Astrocyte (in vitro differentiated cells and primary cell): ENCODE data around the gene SRP9. TPM values are rescaled to one million over a fixed set of nuclear protein-coding genes. Genes with fewer than 3 reads are reported as not detected.

Source experiments
- DNase-seq: peaks from one replicate; pipeline ENCODE4 v3.0.0-alpha.2; 2010; ENCODE audit warnings: low read depth
- FAIRE-seq: peaks from 2 replicates; lab custom pipeline; 2011; peaks lifted over from hg19 to GRCh38; lab: Jason Lieb, UNC
- H2AFZ ChIP-seq: 2 replicates; pipeline ENCODE4 v1.6.0; 2012; ENCODE audit warnings: low read depth, low read length, inconsistent platforms
- H3K27ac ChIP-seq: 2 replicates; pipeline ENCODE4 v1.5.1; 2011; ENCODE audit warnings: low read depth, low read length, inconsistent platforms
- H3K27me3 ChIP-seq: 2 replicates; pipeline ENCODE4 v1.6.0; 2011; ENCODE audit warnings: low read length, inconsistent platforms; ENCODE audit not compliant: insufficient read depth
- H3K36me3 ChIP-seq: 2 replicates; pipeline ENCODE4 v1.5.1; 2011; ENCODE audit warnings: low read length, inconsistent platforms; ENCODE audit not compliant: insufficient read depth
- H3K4me1 ChIP-seq: 2 replicates; pipeline ENCODE4 v1.5.1; 2011; ENCODE audit warnings: low read length, inconsistent platforms; ENCODE audit not compliant: insufficient read depth
- H3K4me2 ChIP-seq: 2 replicates; pipeline ENCODE4 v1.6.0; 2012; ENCODE audit warnings: low read length, inconsistent platforms
- H3K4me3 ChIP-seq: 2 replicates; pipeline ENCODE4 v1.5.1; 2011; ENCODE audit warnings: low read depth, mild to moderate bottlenecking, low read length, inconsistent platforms; ENCODE audit not compliant: insufficient read depth
- H3K79me2 ChIP-seq: 2 replicates; pipeline ENCODE4 v1.6.0; 2012; ENCODE audit warnings: mild to moderate bottlenecking, low read length, inconsistent platforms; ENCODE audit not compliant: insufficient read depth
- H3K9ac ChIP-seq: 2 replicates; pipeline ENCODE4 v1.6.0; 2012; ENCODE audit warnings: mild to moderate bottlenecking, low read length, inconsistent platforms
- H3K9me3 ChIP-seq: 2 replicates; pipeline ENCODE4 v1.5.1; 2012; ENCODE audit warnings: low read depth, mild to moderate bottlenecking, low read length, inconsistent platforms; ENCODE audit not compliant: insufficient read depth
- H4K20me1 ChIP-seq: 2 replicates; pipeline ENCODE4 v1.6.0; 2012; ENCODE audit warnings: low read length, inconsistent platforms; ENCODE audit not compliant: insufficient read depth
- H3K27ac Mint-ChIP-seq: one replicate; pipeline ENCODE4 v1.8.0; 2021; ENCODE audit warnings: mild to moderate bottlenecking, mixed read lengths; ENCODE audit not compliant: unreplicated experiment
- H3K27me3 Mint-ChIP-seq: one replicate; pipeline ENCODE4 v1.8.0; 2021; ENCODE audit warnings: low read depth, mixed read lengths; ENCODE audit not compliant: unreplicated experiment
- H3K36me3 Mint-ChIP-seq: one replicate; pipeline ENCODE4 v1.8.0; 2021; ENCODE audit warnings: low read depth, mixed read lengths; ENCODE audit not compliant: unreplicated experiment
- H3K4me1 Mint-ChIP-seq: one replicate; pipeline ENCODE4 v1.8.0; 2021; ENCODE audit warnings: low read depth, mixed read lengths; ENCODE audit not compliant: unreplicated experiment
- H3K4me3 Mint-ChIP-seq: one replicate; pipeline ENCODE4 v1.8.0; 2021; ENCODE audit warnings: mild to moderate bottlenecking, moderate library complexity, mixed read lengths; ENCODE audit not compliant: unreplicated experiment
- H3K9me3 Mint-ChIP-seq: one replicate; pipeline ENCODE4 v1.8.0; 2021; ENCODE audit warnings: mild to moderate bottlenecking, mixed read lengths; ENCODE audit not compliant: unreplicated experiment
- EZH2 ChIP-seq: IDR thresholded peaks from 2 replicates; pipeline ENCODE4 v1.6.1; 2012; ENCODE audit warnings: mild to moderate bottlenecking, low read length, inconsistent platforms; ENCODE audit not compliant: insufficient read depth
- total RNA-seq: library from RNA; stranded (reverse); gene quantifications from 2 replicates; pipeline ENCODE4 v1.2.1, GENCODE V29; 2021
- TF ChIP-seq, protein P1 (sequence below): IDR thresholded peaks from 2 replicates; pipeline ENCODE4 v1.5.1; 2011; ENCODE audit warnings: low read depth, mild to moderate bottlenecking, inconsistent platforms, low read length, moderate library complexity; ENCODE audit not compliant: insufficient read depth

Gene SRP9
- total RNA-seq, 1 donor from 2014 or later, result 269 TPM

GRCh38 chr1:225765982-225766674 is 11.5 kb upstream of the SRP9 start:
- no peaks in the 10 kb centered on the region for H3K79me2 ChIP-seq
- DNase-seq (no peak), FAIRE-seq (no peak)
- H3K27me3 Mint-ChIP-seq, result no peaks in the 10 kb centered on the region
- H3K9me3 ChIP-seq, result no peaks in the 10 kb centered on the region
- peak overlapping the region; percentile 53 for H3K9ac ChIP-seq
- TF ChIP-seq EZH2, result no peak
- TF ChIP-seq, protein P1, sequence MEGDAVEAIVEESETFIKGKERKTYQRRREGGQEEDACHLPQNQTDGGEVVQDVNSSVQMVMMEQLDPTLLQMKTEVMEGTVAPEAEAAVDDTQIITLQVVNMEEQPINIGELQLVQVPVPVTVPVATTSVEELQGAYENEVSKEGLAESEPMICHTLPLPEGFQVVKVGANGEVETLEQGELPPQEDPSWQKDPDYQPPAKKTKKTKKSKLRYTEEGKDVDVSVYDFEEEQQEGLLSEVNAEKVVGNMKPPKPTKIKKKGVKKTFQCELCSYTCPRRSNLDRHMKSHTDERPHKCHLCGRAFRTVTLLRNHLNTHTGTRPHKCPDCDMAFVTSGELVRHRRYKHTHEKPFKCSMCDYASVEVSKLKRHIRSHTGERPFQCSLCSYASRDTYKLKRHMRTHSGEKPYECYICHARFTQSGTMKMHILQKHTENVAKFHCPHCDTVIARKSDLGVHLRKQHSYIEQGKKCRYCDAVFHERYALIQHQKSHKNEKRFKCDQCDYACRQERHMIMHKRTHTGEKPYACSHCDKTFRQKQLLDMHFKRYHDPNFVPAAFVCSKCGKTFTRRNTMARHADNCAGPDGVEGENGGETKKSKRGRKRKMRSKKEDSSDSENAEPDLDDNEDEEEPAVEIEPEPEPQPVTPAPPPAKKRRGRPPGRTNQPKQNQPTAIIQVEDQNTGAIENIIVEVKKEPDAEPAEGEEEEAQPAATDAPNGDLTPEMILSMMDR, result no peak
- H3K27me3 ChIP-seq, result no peaks in the 10 kb centered on the region
- no peaks in the 10 kb centered on the region for H3K9me3 Mint-ChIP-seq
- H3K27ac ChIP-seq, result peak overlapping the region; percentile 76
- H3K4me3 Mint-ChIP-seq, result peak overlapping the region; percentile 14
- peaks cover 78% of the 10 kb centered on the region for H3K4me1 Mint-ChIP-seq
- no peaks in the 10 kb centered on the region for H3K36me3 ChIP-seq
- no peak overlapping the region for H3K27ac Mint-ChIP-seq
- peak overlapping the region; percentile 72 for H3K4me2 ChIP-seq
- H4K20me1 ChIP-seq, result no peaks in the 10 kb centered on the region
- H2AFZ ChIP-seq, result no peak overlapping the region
- H3K4me3 ChIP-seq, result no peak overlapping the region
- H3K36me3 Mint-ChIP-seq, result no peaks in the 10 kb centered on the region
- peaks cover 58% of the 10 kb centered on the region for H3K4me1 ChIP-seq

DNA sequence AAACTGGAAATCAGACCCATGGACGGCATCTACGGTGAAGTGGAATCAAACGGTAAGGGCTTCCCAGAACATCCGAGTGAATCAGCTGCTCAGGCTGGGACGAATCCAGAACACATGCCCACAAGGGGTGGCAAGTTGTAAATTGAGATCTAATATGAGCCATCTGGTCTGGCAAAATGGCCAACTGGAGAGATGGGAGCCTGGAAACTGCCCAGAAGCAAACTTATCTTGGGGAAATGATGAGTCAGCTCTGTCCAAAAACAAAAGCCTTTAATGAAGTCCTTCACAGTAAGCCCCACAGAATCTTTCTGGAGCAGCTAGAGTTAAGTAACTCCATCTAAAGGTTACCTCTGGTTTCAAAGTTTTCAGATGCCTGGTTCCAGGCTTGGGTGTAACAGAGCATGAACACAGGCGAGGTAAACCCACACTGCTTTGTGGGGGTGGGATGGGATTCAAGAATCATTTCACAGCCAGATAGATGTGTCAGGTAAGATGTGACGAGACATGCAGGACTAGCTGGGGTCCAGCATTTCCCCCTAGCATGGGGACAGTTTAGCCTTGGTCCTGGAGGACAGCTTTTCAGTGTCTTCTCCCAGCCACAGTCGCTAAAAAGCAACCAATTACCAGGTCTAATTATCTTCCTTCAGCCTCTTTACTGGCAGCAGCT is 10.5 kb upstream of the SRP9 start:
- peak overlapping the region; percentile 72 for H3K4me2 ChIP-seq
- no peaks in the 10 kb centered on the region for H4K20me1 ChIP-seq
- FAIRE-seq (peak; percentile 55), DNase-seq (peak; percentile 96)
- Mint-ChIP-seq H3K4me3 (peak overlapping the region; percentile 60), H3K9me3 (no peaks in the 10 kb centered on the region), H3K4me1 (peaks cover 72% of the 10 kb centered on the region), H3K27ac (peak overlapping the region; percentile 93), H3K27me3 (no peaks in the 10 kb centered on the region), H3K36me3 (no peaks in the 10 kb centered on the region)
- no peaks in the 10 kb centered on the region for H3K9me3 ChIP-seq
- H3K79me2 ChIP-seq, result no peaks in the 10 kb centered on the region
- H2AFZ ChIP-seq, result peak overlapping the region; percentile 47
- peak overlapping the region; percentile 53 for H3K9ac ChIP-seq
- H3K27ac ChIP-seq, result peak overlapping the region; percentile 76
- H3K27me3 ChIP-seq, result no peaks in the 10 kb centered on the region
- no peaks in the 10 kb centered on the region for H3K36me3 ChIP-seq
- H3K4me1 ChIP-seq, result peaks cover 53% of the 10 kb centered on the region
- no peak for TF ChIP-seq EZH2
- TF ChIP-seq, protein P1, result no peak
- no peak overlapping the region for H3K4me3 ChIP-seq
